ENCODE measurements around the gene PLXNC1.

The PLXNC1 gene

DNA sequence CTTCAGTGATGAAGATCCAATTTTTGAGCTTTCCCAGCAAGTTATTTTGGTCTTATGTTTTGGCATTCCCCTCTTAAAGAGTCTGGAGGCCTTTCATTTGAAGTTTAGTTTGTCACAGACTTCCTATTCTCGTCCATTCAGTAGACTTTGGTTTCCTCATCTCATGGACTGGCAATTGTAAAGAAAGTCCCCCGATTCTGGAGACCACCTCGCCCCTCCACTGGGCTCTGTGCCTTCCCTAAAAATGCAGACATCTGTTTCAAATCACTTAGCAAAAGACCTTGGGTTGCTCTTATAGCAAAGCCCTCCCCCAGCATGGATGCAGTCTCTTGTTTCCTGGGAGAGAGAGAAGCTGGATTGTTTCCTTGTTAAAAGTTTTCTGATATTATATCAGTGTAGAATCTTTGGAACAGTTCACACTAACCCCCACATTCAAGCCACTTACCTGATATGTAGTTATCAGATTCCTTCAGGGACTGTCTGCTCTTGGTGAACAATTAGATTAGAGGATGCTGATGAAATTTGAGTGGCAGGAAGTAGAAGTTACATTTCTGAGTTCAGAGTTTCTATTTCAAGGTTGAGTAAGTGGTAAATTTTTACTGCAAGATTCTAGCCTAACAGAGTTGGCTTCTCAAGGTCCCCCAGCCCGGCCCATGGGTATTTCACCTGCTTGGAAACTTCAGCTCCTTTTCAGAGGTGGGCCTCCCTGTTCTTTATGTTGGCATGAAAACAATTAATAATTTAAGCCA lies 56.3 kb downstream of the PLXNC1 start:
- Histone ChIP-seq H3K4me3 (ENCODE audit: low read depth, low read length) (no peak overlapping the region), H3K36me3 (no peaks in the 10 kb centered on the region), H3K27ac (no peak overlapping the region), H3K27me3 (ENCODE audit: insufficient read depth, low read depth, severe bottlenecking) (no peaks in the 10 kb centered on the region), H3K9me3 (ENCODE audit: severe bottlenecking) (no peaks in the 10 kb centered on the region)
- TF ChIP-seq, protein P1, sequence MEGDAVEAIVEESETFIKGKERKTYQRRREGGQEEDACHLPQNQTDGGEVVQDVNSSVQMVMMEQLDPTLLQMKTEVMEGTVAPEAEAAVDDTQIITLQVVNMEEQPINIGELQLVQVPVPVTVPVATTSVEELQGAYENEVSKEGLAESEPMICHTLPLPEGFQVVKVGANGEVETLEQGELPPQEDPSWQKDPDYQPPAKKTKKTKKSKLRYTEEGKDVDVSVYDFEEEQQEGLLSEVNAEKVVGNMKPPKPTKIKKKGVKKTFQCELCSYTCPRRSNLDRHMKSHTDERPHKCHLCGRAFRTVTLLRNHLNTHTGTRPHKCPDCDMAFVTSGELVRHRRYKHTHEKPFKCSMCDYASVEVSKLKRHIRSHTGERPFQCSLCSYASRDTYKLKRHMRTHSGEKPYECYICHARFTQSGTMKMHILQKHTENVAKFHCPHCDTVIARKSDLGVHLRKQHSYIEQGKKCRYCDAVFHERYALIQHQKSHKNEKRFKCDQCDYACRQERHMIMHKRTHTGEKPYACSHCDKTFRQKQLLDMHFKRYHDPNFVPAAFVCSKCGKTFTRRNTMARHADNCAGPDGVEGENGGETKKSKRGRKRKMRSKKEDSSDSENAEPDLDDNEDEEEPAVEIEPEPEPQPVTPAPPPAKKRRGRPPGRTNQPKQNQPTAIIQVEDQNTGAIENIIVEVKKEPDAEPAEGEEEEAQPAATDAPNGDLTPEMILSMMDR (IDR thresholded peaks at IDR 0.05; ENCODE audit: low read depth, low read length): no peak
- no peak for DNase-seq

DNA sequence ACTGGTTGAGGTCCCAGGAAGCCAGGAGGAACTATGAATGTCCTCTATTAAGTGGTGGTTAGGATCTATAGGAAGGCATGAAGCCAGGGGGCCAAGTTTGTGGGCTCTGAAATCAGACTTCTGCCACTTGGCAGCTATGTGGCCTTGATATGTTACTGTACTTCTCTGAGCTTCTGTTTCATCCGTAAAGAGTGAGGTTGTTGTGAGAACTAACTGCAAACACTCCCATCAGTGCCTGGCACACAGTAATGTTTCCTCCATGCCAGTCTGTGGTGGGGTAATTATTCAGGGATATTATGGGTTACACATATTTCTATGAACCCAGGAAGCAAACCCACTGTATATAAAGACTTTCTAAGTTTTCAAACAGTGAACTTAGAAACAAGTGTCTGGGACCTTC lies 57.4 kb downstream of the PLXNC1 start:
- Histone ChIP-seq H3K4me3 (ENCODE audit: low read depth, low read length) (no peak overlapping the region), H3K27me3 (ENCODE audit: insufficient read depth, low read depth, severe bottlenecking) (no peaks in the 10 kb centered on the region), H3K36me3 (no peaks in the 10 kb centered on the region), H3K9me3 (ENCODE audit: severe bottlenecking) (no peaks in the 10 kb centered on the region), H3K27ac (no peak overlapping the region)
- DNase-seq: no peak
- TF ChIP-seq, protein P1 (IDR thresholded peaks at IDR 0.05; ENCODE audit: low read depth, low read length): no peak

GRCh38 chr12:94206886-94207285 lies 58.5 kb downstream of the PLXNC1 start:
- no peak for DNase-seq
- no peaks in the 10 kb centered on the region for H3K9me3 ChIP-seq (ENCODE audit: severe bottlenecking)

DNA sequence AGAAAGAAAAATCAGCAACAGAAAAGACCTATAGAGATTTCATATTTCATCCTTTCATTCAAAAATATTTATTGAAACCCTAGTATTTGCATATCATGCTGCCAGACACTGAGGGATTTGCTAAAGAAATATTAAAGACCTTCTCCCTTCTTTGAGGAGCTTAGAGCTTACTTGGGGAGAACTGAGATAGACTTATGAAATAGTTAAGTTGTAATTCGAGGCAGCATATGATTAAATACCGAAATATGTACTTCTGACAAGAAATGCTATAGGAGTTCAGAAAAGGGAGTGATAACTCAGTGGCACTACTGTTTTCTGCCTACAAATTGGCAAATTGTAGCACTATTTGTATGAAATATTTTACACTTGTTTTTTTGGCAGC lies 59.1 kb downstream of the PLXNC1 start:
- H3K27me3 ChIP-seq (ENCODE audit: insufficient read depth, low read depth, severe bottlenecking): no peaks in the 10 kb centered on the region
- H3K27ac ChIP-seq: no peak overlapping the region
- TF ChIP-seq, protein P1 (IDR thresholded peaks at IDR 0.05; ENCODE audit: low read depth, low read length): no peak
- H3K4me3 ChIP-seq (ENCODE audit: low read depth, low read length): no peak overlapping the region
- H3K9me3 ChIP-seq (ENCODE audit: severe bottlenecking): no peaks in the 10 kb centered on the region
- DNase-seq: no peak
- H3K36me3 ChIP-seq: no peaks in the 10 kb centered on the region

More at GRCh38 chr12:94206886-94207285, 58.5 kb downstream of the PLXNC1 start:
- Histone ChIP-seq H3K36me3 (no peaks in the 10 kb centered on the region), H3K4me3 (ENCODE audit: low read depth, low read length) (no peak overlapping the region), H3K27ac (no peak overlapping the region), H3K27me3 (ENCODE audit: insufficient read depth, low read depth, severe bottlenecking) (no peaks in the 10 kb centered on the region)
- TF ChIP-seq, protein P1 (IDR thresholded peaks at IDR 0.05; ENCODE audit: low read depth, low read length): no peak

DNA sequence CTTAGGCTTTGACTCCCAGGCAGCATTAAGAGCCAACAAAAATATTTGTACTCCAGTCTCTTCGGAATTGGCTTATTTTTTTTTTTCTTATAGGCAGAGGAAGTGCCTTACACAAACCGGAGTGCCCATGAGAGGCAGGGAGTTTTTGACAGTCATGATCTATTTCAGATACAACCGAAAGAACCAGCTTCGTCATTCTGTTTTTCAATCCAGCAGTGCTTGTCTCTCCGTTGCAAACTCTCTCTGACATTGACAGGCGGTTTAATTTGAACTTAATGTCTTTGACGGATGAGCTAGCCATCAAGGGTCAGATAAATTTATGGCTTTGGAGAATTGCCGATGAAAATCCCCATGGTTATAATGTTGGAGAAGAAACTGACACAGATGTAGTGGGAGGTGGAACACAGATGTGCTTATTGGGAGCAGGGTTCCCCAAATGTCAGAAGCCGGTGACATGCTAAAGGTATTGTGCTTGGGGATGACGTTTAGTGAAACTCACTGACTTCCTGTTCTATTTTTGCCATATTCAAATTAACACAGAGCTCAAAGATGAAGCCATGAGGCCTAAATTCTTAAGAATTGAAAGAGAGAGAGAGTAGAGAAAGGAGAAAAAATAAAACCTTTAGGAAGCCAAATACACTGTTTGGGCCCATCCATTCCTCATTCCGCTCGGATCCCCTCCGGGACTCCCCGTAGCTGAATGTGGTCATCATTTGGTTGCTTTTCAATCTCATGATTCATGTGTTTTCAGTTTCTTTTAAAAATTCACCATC lies 59.7 kb downstream of the PLXNC1 start:
- Histone ChIP-seq H3K36me3 (no peaks in the 10 kb centered on the region), H3K27ac (no peak overlapping the region), H3K4me3 (ENCODE audit: low read depth, low read length) (no peak overlapping the region), H3K27me3 (ENCODE audit: insufficient read depth, low read depth, severe bottlenecking) (no peaks in the 10 kb centered on the region), H3K9me3 (ENCODE audit: severe bottlenecking) (no peaks in the 10 kb centered on the region)
- DNase-seq: no peak
- TF ChIP-seq, protein P1 (IDR thresholded peaks at IDR 0.05; ENCODE audit: low read depth, low read length): no peak

Data from WERI-Rb-1 (cell line).